Osteoblast (primary cell): ENCODE results near the gene TMEM202. TPM values are rescaled to one million over a fixed set of nuclear protein-coding genes. Genes with fewer than 3 reads are reported as not detected.

Experiments
- DNase-seq: peaks from one replicate; pipeline ENCODE4 v3.0.0; 2011; ENCODE audit warnings: low spot score, mixed read lengths; ENCODE audit not compliant: insufficient read length; ENCODE audit errors: missing footprints
- H2AFZ ChIP-seq: 2 replicates; pipeline ENCODE4 v1.6.0; 2011; ENCODE audit warnings: mild to moderate bottlenecking, low read length
- H3K27ac ChIP-seq: 2 replicates; pipeline ENCODE4 v1.5.1; 2011; ENCODE audit warnings: mild to moderate bottlenecking, low read depth, low read length, moderate library complexity
- H3K27me3 ChIP-seq: 2 replicates; pipeline ENCODE4 v1.6.0; 2012; ENCODE audit warnings: mild to moderate bottlenecking, control low read depth, inconsistent platforms, low read length, moderate library complexity; ENCODE audit not compliant: insufficient read depth
- H3K36me3 ChIP-seq: 2 replicates; pipeline ENCODE4 v1.5.1; 2011; ENCODE audit warnings: mild to moderate bottlenecking, low read length, control low read depth, moderate library complexity; ENCODE audit not compliant: insufficient read depth
- H3K4me1 ChIP-seq: 2 replicates; pipeline ENCODE4 v1.5.1; 2011; ENCODE audit warnings: mild to moderate bottlenecking, low read length, control low read depth, moderate library complexity; ENCODE audit not compliant: insufficient read depth
- H3K4me2 ChIP-seq: 2 replicates; pipeline ENCODE4 v1.6.0; 2011; ENCODE audit warnings: mild to moderate bottlenecking, low read length; ENCODE audit not compliant: insufficient read depth
- H3K4me3 ChIP-seq: fragments of 200-600 bp; sonication (generic); 3 replicates; pipeline ENCODE4 v1.5.1; 2012; ENCODE audit warnings: mild to moderate bottlenecking, low read length, inconsistent platforms; ENCODE audit not compliant: insufficient read depth
- H3K79me2 ChIP-seq: 2 replicates; pipeline ENCODE4 v1.6.0; 2012; ENCODE audit warnings: mild to moderate bottlenecking, low read length, control low read depth, inconsistent platforms; ENCODE audit not compliant: insufficient read depth
- H3K9me3 ChIP-seq: 2 replicates; pipeline ENCODE4 v1.5.1; 2011; ENCODE audit warnings: low read depth, low read length, control low read depth
- H4K20me1 ChIP-seq: 2 replicates; pipeline ENCODE4 v1.6.0; 2012; ENCODE audit warnings: mild to moderate bottlenecking, low read length, control low read depth; ENCODE audit not compliant: insufficient read depth
- CTCF ChIP-seq: IDR thresholded peaks from 2 replicates; pipeline ENCODE4 v1.5.1; 2011; ENCODE audit warnings: mild to moderate bottlenecking, low read depth, low read length, moderate library complexity; ENCODE audit errors: extremely low read depth
- total RNA-seq: library from RNA; depleted of rRNA; stranded (reverse); fragments of >200 nt; gene quantifications from 2 replicates; pipeline ENCODE4 v1.2.3, GENCODE V29; 2012

TMEM202 gene
- total RNA-seq, 1 donor = not detected

- Histone ChIP-seq H3K9me3 (no peaks in the 10 kb centered on the region), H3K79me2 (peaks cover 70% of the 10 kb centered on the region), H3K27me3 (no peaks in the 10 kb centered on the region), H3K4me1 (peaks cover 17% of the 10 kb centered on the region), H4K20me1 (peaks cover 40% of the 10 kb centered on the region), H3K27ac (peak overlapping the region; percentile 66), H3K4me2 (peak overlapping the region; percentile 77), H3K4me3 (peak overlapping the region; percentile 1), H2AFZ (peak overlapping the region; percentile 45), H3K36me3 (peaks cover 18% of the 10 kb centered on the region)
- TF ChIP-seq CTCF = no peak
- peak; percentile 79 for DNase-seq
These were observed 39.4 kb upstream of the TMEM202 start for GRCh38 chr15:72358650-72359171.

- H3K4me2 ChIP-seq = no peak overlapping the region
- no peak for DNase-seq
- no peaks in the 10 kb centered on the region for H3K9me3 ChIP-seq
- H2AFZ ChIP-seq = no peak overlapping the region
- peaks cover 2% of the 10 kb centered on the region for H3K36me3 ChIP-seq
- peaks cover 17% of the 10 kb centered on the region for H3K4me1 ChIP-seq
- H3K27me3 ChIP-seq = no peaks in the 10 kb centered on the region
- no peak overlapping the region for H3K27ac ChIP-seq
- no peak overlapping the region for H3K4me3 ChIP-seq
- H4K20me1 ChIP-seq = peaks cover 40% of the 10 kb centered on the region
- H3K79me2 ChIP-seq = peaks cover 68% of the 10 kb centered on the region
- no peak for TF ChIP-seq CTCF
These were observed 36.9 kb upstream of the TMEM202 start for GRCh38 chr15:72361176-72361575.

- Histone ChIP-seq H4K20me1 (peaks cover 33% of the 10 kb centered on the region), H3K4me2 (no peak overlapping the region), H3K9me3 (no peaks in the 10 kb centered on the region), H3K79me2 (peaks cover 81% of the 10 kb centered on the region), H3K36me3 (peaks cover 5% of the 10 kb centered on the region), H3K27me3 (no peaks in the 10 kb centered on the region), H3K27ac (no peak overlapping the region), H3K4me1 (no peaks in the 10 kb centered on the region), H2AFZ (no peak overlapping the region), H3K4me3 (no peak overlapping the region)
- DNase-seq = no peak
- no peak for TF ChIP-seq CTCF
These were observed 32.3 kb upstream of the TMEM202 start for GRCh38 chr15:72365844-72366243.

- Histone ChIP-seq H3K4me2 (no peak overlapping the region), H2AFZ (no peak overlapping the region), H3K4me3 (no peak overlapping the region), H3K4me1 (no peaks in the 10 kb centered on the region), H3K36me3 (peaks cover 5% of the 10 kb centered on the region), H3K9me3 (no peaks in the 10 kb centered on the region), H3K79me2 (peaks cover 79% of the 10 kb centered on the region), H4K20me1 (peaks cover 32% of the 10 kb centered on the region), H3K27me3 (no peaks in the 10 kb centered on the region), H3K27ac (no peak overlapping the region)
- no peak for TF ChIP-seq CTCF
- DNase-seq = no peak
These were observed 29.8 kb upstream of the TMEM202 start for GRCh38 chr15:72368325-72368724.
